Erythroblast (primary cell): Measurements from ENCODE around the gene MPIG6B.

Experiments used
- GATA1 ChIP-seq: IDR thresholded peaks from 2 replicates; pipeline ENCODE4 v1.6.1; 2011; ENCODE audit warnings: low read depth, mild to moderate bottlenecking, control low read depth, low read length, moderate library complexity
- POLR2A ChIP-seq: IDR thresholded peaks from 2 replicates; pipeline ENCODE4 v1.6.1; 2011; ENCODE audit warnings: mild to moderate bottlenecking, low read length

- TF ChIP-seq POLR2A = no peak
- TF ChIP-seq GATA1 = no peak
Observed at GRCh38 chr6:31690231-31691077, 32.7 kb upstream of the MPIG6B start.
